Sciatic nerve (tissue), 2 donors: ENCODE results near the gene HES4. TPM values are rescaled to one million over a fixed set of nuclear protein-coding genes. Genes with fewer than 3 reads are reported as not detected.
A peak's percentile ranks its signal among the peaks of the same experiment; 100 is the strongest.
"Not testable (repeated sequence)": the region's sequence is repeated elsewhere in the genome, so short reads cannot be mapped to it uniquely, and the experiment has no call there.

ENCODE experiments used
- ATAC-seq: fragments of 200-7000 bp; cut with Tn5 transposase; one replicate; pipeline ENCODE4 v1.9.1; 2020; ENCODE audit warnings: mild to moderate bottlenecking, moderate library complexity
- DNase-seq: peaks from one replicate; pipeline ENCODE4 v3.0.0-alpha.2; 2020; ENCODE audit warnings: low spot score
- intact Hi-C: fragments of 100-400 bp; cut with DNase I; formaldehyde crosslinking; loops from one replicate; pipeline ENCODE4 v1.14.2; 2022
- total RNA-seq: library from RNA; stranded (reverse); fragmentation: NEBNext Ultra II Directional; extraction: Animal tissue kit (Norgen Biotek cat#: 25700); gene quantifications from one replicate; pipeline ENCODE4 v1.2.1, GENCODE V29; 2021
- donor health status: DM: no; HTN: no; CAD: no.
- donor health status: DM: no; HTN: no; CAD: no.

Gene HES4
- total RNA-seq, 1 donor from 2014 or later = 30.5 TPM

- intact Hi-C loops = no loop called here
- no peak for DNase-seq
These were observed 3.9 kb upstream of the HES4 start for GRCh38 chr1:1003618-1004419.

GRCh38 chr1:1001057-1001783, 1.3 kb upstream of the HES4 start:
- ATAC-seq = no peak
- intact Hi-C loops = no loop called here

More at GRCh38 chr1:1003618-1004419, 3.9 kb upstream of the HES4 start:
- no peak for ATAC-seq

GRCh38 chr1:1000357-1001056, 610 bp upstream of the HES4 start:
- ATAC-seq (peak; percentile 71), DNase-seq (peak; percentile 87)
- intact Hi-C loops = no loop called here

More at GRCh38 chr1:1001057-1001783, 1.3 kb upstream of the HES4 start:
- no peak for DNase-seq

GRCh38 chr1:998995-999724, 737 bp downstream of the HES4 start:
- intact Hi-C loops = no loop called here
- no peak for ATAC-seq
- no peak for DNase-seq

GRCh38 chr1:998745-998994, 1.2 kb downstream of the HES4 start:
- DNase-seq (no peak), ATAC-seq (no peak)
- intact Hi-C loops = no loop called here

- intact Hi-C loops = no loop called here
- ATAC-seq = no peak
- no peak for DNase-seq
These were observed 1.7 kb downstream of the HES4 start for GRCh38 chr1:997993-998744.

GRCh38 chr1:997713-997992, 2.2 kb downstream of the HES4 start:
- intact Hi-C loops = no loop called here
- no peak for DNase-seq
- ATAC-seq = no peak

GRCh38 chr1:996851-997712, 2.8 kb downstream of the HES4 start:
- intact Hi-C loops = no loop called here
- no peak for DNase-seq
- no peak for ATAC-seq

GRCh38 chr1:995665-996633, 3.9 kb downstream of the HES4 start:
- DNase-seq = no peak
- intact Hi-C loops = no loop called here
- ATAC-seq = no peak

GRCh38 chr1:994546-994945, 5.4 kb downstream of the HES4 start:
- intact Hi-C loops, ATAC-seq, DNase-seq: not testable (repeated sequence)

GRCh38 chr1:993379-993995, 6.4 kb downstream of the HES4 start:
- intact Hi-C loops = no loop called here
- ATAC-seq (no peak), DNase-seq (no peak)

- DNase-seq = no peak
- intact Hi-C loops = no loop called here
- no peak for ATAC-seq
These were observed 7.5 kb downstream of the HES4 start for GRCh38 chr1:992362-992761.

GRCh38 chr1:991895-992294, 8.0 kb downstream of the HES4 start:
- intact Hi-C loops = no loop called here
- no peak for DNase-seq
- no peak for ATAC-seq

GRCh38 chr1:991275-991674, 8.6 kb downstream of the HES4 start:
- DNase-seq, ATAC-seq, intact Hi-C loops: not testable (repeated sequence)

GRCh38 chr1:988061-988460, 11.8 kb downstream of the HES4 start:
- ATAC-seq, DNase-seq, intact Hi-C loops: not testable (repeated sequence)

GRCh38 chr1:985126-985525, 14.8 kb downstream of the HES4 start:
- intact Hi-C loops = no loop called here
- DNase-seq (no peak), ATAC-seq (no peak)

- no peak for ATAC-seq
- intact Hi-C loops = loop anchor here (5.0 kb wide), 1 partner anchor 78 kb away; no protein-coding TSS in a partner anchor
- DNase-seq = no peak
These were observed 15.5 kb downstream of the HES4 start for GRCh38 chr1:984476-984814.
